Neural crest cell (in vitro differentiated cells): ENCODE data around the gene IRGC. TPM values are rescaled to one million over a fixed set of nuclear protein-coding genes. Genes with fewer than 3 reads are reported as not detected.
A peak's percentile ranks its signal among the peaks of the same experiment; 100 is the strongest.
"Not testable (repeated sequence)": the region's sequence is repeated elsewhere in the genome, so short reads cannot be mapped to it uniquely, and the experiment has no call there.

Experiments
- DNase-seq: peaks from one replicate; pipeline ENCODE4 v3.0.0; 2021; ENCODE audit warnings: low read depth, mixed read lengths, low spot score
- H3K27ac Mint-ChIP-seq: one replicate; pipeline ENCODE4 v1.8.0; 2021; ENCODE audit warnings: mild to moderate bottlenecking, mixed read lengths; ENCODE audit not compliant: unreplicated experiment
- H3K27me3 Mint-ChIP-seq: 2 replicates; pipeline ENCODE4 v1.8.0; 2021; ENCODE audit warnings: low read depth, mild to moderate bottlenecking, mixed read lengths
- H3K36me3 Mint-ChIP-seq: 2 replicates; pipeline ENCODE4 v1.8.0; 2021; ENCODE audit warnings: low read depth, mild to moderate bottlenecking, mixed read lengths
- H3K4me1 Mint-ChIP-seq: 2 replicates; pipeline ENCODE4 v1.8.0; 2021; ENCODE audit warnings: mixed read lengths
- H3K4me3 Mint-ChIP-seq: one replicate; pipeline ENCODE4 v1.8.0; 2021; ENCODE audit warnings: mild to moderate bottlenecking, mixed read lengths
- H3K9me3 Mint-ChIP-seq: 2 replicates; pipeline ENCODE4 v1.8.0; 2021; ENCODE audit warnings: mixed read lengths
- total RNA-seq: library from RNA; stranded (reverse); gene quantifications from 2 replicates; pipeline ENCODE4 v1.2.1, GENCODE V29; 2021
- TF ChIP-seq, protein P1 (sequence below): fragments of 200-600 bp; sonication (generic); conservative IDR thresholded peaks from 2 replicates; pipeline ENCODE4 v1.5.0; 2021; ENCODE audit warnings: antibody characterized with exemption, mild to moderate bottlenecking

Gene IRGC
- total RNA-seq, 1 donor from 2014 or later = not detected

DNA sequence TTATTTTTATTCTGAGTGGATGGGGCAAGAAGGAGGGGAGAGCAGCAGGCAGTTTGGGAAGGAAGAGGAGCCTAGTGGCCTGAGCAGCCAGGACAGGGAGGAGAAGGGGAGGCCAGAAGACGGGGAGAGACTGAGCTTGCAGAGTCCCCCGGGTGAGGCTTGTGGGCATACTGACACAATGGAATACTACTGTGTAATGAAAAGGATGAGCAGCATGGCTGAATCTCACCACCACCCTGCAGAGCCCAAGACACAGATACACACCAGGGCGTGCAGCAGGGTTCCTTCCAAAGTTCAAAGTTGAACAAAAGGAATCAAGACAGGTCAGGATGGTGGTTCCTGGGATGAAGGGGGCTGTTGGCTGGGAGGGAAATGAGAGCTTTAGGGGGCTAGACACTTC, 46.9 kb downstream of the IRGC start:
- TF ChIP-seq, protein P1, sequence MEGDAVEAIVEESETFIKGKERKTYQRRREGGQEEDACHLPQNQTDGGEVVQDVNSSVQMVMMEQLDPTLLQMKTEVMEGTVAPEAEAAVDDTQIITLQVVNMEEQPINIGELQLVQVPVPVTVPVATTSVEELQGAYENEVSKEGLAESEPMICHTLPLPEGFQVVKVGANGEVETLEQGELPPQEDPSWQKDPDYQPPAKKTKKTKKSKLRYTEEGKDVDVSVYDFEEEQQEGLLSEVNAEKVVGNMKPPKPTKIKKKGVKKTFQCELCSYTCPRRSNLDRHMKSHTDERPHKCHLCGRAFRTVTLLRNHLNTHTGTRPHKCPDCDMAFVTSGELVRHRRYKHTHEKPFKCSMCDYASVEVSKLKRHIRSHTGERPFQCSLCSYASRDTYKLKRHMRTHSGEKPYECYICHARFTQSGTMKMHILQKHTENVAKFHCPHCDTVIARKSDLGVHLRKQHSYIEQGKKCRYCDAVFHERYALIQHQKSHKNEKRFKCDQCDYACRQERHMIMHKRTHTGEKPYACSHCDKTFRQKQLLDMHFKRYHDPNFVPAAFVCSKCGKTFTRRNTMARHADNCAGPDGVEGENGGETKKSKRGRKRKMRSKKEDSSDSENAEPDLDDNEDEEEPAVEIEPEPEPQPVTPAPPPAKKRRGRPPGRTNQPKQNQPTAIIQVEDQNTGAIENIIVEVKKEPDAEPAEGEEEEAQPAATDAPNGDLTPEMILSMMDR = no peak
- H3K4me3 Mint-ChIP-seq = no peak overlapping the region
- H3K4me1 Mint-ChIP-seq = peaks cover 24% of the 10 kb centered on the region
- no peaks in the 10 kb centered on the region for H3K36me3 Mint-ChIP-seq
- no peaks in the 10 kb centered on the region for H3K9me3 Mint-ChIP-seq
- no peaks in the 10 kb centered on the region for H3K27me3 Mint-ChIP-seq
- DNase-seq = no peak
- no peak overlapping the region for H3K27ac Mint-ChIP-seq

DNA sequence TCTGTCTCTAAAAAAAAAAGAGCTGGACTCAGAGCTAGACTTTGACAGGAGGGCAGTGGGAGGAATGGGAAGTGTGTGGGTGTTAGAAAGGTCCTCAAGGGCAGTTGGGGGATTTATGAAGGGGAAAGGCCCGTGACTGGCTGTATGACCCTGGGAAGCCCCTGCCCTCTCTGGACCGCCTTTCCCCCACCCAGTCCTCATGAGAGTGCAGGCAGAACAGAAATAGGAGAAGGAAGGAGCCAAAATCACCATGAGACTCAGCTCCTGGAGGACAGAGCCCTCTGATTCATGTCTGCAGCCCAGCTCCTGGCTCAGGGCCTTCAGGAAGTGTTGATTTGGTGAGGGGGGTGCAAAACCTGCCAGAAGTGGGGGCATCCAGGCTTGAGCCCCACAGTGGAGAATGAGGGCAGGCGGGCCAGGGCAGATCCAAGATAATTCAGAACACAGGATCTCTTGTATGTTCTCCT, 47.6 kb downstream of the IRGC start:
- no peak overlapping the region for H3K4me3 Mint-ChIP-seq
- H3K27me3 Mint-ChIP-seq = peaks cover 1% of the 10 kb centered on the region
- DNase-seq = no peak
- peaks cover 20% of the 10 kb centered on the region for H3K4me1 Mint-ChIP-seq
- H3K9me3 Mint-ChIP-seq = no peaks in the 10 kb centered on the region
- H3K27ac Mint-ChIP-seq = peak overlapping the region; percentile 54
- H3K36me3 Mint-ChIP-seq = no peaks in the 10 kb centered on the region
- TF ChIP-seq, protein P1 = no peak

DNA sequence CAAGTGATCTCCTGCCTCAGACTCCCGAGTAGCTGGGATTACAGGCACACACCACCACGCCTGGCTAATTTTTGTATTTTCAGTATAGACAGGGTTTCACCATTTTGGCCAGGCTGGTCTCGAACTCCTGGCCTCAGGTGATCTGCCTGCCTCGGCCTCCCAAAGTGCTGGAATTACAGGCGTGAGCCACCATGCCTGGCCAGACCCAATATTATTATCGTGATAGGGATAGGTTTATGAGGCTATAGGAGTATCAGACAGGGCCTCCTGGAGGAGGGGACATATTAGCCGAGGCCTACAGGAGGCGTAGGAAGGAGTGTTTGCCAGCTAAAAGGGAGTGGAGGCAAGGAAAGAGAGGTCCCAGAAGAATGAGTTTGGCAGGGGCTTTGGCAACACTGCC, 48.8 kb downstream of the IRGC start:
- not testable (repeated sequence) for DNase-seq

DNA sequence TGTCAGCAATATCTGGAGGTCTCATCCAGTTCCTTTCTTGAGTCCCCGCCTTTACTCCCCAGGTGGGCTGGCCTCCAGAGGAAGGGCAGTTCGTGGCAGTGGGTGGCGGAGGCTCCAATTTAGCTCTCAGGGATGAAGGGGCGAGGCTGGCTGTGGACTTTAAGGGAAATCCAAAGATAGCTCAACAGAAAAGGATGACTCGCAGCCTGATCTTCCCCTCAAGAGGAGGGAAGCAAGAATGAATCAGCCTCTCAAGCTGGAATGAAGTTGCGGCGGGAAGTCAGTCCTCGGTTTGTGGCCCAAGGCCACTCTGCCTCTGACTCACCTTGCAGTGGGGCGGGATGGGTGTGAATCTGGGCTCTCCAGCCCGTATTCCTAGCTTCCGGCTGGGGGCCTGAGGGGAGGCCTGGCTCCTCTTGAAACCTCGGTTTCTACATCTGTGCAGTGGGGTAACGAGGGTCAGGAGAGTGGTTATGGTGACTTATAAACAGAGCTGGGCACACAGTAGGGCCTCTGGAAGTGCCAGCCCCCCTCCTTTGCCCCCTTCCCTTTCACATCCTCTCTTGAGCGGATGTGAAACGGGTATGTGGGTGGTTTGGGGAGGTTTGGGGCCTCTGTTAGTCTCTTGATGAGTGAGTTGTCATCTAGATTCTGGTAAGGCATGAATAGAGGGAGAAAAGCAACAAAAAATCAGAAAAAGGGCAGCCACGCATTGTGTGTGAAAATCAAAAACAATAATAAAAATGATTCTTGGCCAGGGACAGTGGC, 49.4 kb downstream of the IRGC start:
- H3K27me3 Mint-ChIP-seq = peaks cover 19% of the 10 kb centered on the region
- TF ChIP-seq, protein P1 = no peak
- no peaks in the 10 kb centered on the region for H3K9me3 Mint-ChIP-seq
- peak overlapping the region; percentile 43 for H3K27ac Mint-ChIP-seq
- DNase-seq = no peak
- H3K36me3 Mint-ChIP-seq = no peaks in the 10 kb centered on the region
- peaks cover 10% of the 10 kb centered on the region for H3K4me1 Mint-ChIP-seq
- no peak overlapping the region for H3K4me3 Mint-ChIP-seq

More for the DNA sequence above, 48.8 kb downstream of the IRGC start:
- not testable (repeated sequence) for H3K36me3 Mint-ChIP-seq, H3K9me3 Mint-ChIP-seq, H3K4me3 Mint-ChIP-seq
- Mint-ChIP-seq H3K27ac (peak overlapping the region; percentile 43), H3K27me3 (peaks cover 13% of the 10 kb centered on the region), H3K4me1 (peaks cover 11% of the 10 kb centered on the region)

DNA sequence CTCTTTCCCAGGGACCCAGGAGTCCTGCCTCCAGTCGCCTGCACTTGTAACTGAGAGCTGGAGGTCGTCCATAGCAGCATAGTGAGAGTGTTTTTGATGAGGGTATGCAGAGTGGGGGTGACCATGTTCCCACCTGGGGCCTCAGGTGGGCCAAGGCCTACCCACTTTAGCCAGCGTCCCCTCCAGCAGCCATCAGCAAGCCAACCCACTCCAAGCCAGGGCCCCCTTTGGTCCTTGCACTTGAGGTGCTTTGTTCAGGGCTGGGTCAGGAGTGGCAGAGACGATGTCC, 50.8 kb downstream of the IRGC start:
- no peak for DNase-seq
- H3K4me1 Mint-ChIP-seq = peaks cover 10% of the 10 kb centered on the region
- peaks cover 30% of the 10 kb centered on the region for H3K27me3 Mint-ChIP-seq
- H3K36me3 Mint-ChIP-seq = no peaks in the 10 kb centered on the region
- H3K9me3 Mint-ChIP-seq = no peaks in the 10 kb centered on the region
- no peak overlapping the region for H3K27ac Mint-ChIP-seq
- TF ChIP-seq, protein P1 = no peak
- H3K4me3 Mint-ChIP-seq = no peak overlapping the region

DNA sequence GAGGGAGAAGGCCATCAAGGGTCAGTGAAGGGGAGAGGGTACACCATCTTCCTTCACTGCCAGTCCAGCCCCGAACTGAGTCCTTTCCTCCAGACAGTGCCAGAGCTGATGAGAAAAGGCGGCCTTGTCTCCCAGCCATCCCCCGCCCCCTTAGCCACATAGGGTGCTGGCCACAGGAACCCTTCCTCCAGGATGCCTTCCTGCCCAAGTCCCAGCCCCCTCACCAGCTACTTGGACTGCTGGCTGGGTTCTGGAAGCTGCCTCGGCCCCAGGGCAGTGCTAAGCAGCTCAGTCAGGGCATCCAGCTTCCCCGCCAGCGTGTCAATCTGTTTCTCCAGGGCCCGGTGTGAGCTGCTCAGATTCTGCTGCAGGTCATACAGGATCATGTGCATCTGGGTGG, 51.4 kb downstream of the IRGC start:
- Mint-ChIP-seq H3K27ac (no peak overlapping the region), H3K4me1 (peaks cover 10% of the 10 kb centered on the region), H3K36me3 (no peaks in the 10 kb centered on the region), H3K4me3 (no peak overlapping the region), H3K27me3 (peaks cover 37% of the 10 kb centered on the region), H3K9me3 (no peaks in the 10 kb centered on the region)
- DNase-seq = no peak
- TF ChIP-seq, protein P1 = no peak
